ENCODE measurements around the gene MAGEA2B.
"Not testable (repeated sequence)": the region's sequence is repeated elsewhere in the genome, so short reads cannot be mapped to it uniquely, and the experiment has no call there.

MAGEA2B gene, protein sequence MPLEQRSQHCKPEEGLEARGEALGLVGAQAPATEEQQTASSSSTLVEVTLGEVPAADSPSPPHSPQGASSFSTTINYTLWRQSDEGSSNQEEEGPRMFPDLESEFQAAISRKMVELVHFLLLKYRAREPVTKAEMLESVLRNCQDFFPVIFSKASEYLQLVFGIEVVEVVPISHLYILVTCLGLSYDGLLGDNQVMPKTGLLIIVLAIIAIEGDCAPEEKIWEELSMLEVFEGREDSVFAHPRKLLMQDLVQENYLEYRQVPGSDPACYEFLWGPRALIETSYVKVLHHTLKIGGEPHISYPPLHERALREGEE

DNA sequence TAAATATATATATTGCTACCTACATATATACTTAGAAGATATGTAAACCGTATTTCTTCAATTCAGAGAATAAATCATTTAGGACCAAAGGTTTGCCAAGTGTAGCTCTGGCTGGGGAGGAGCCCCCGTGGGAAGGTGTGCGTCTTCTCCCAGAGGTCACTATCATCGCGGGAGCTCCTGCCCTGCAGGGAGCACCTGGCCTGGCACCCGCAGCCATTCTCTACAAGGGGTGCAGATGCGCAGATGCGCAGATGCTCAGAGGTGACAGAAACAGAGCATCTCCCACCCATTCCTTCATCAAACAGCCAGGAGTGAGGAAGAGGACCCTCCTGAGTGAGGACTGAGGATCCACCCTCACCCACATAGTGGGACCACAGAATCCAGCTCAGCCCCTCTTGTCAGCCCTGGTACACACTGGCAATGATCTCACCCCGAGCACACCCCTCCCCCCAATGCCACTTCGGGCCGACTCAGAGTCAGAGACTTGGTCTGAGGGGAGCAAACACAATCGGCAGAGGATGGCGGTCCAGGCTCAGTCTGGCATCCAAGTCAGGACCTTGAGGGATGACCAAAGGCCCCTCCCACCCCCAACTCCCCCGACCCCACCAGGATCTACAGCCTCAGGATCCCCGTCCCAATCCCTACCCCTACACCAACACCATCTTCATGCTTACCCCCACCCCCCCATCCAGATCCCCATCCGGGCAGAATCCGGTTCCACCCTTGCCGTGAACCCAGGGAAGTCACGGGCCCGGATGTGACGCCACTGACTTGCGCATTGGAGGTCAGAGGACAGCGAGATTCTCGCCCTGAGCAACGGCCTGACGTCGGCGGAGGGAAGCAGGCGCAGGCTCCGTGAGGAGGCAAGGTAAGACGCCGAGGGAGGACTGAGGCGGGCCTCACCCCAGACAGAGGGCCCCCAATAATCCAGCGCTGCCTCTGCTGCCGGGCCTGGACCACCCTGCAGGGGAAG is at the start of gene MAGEA2B:
Gene MAGEA2B, plus strand, starts transcription at position 814 of the 973 bp plus-strand sequence. CDS start 2,479 bp downstream, outside the sequence.
- H3K4me3 ChIP-seq (replicated peaks; ENCODE audit: low read depth, low read length); DNase-seq (ENCODE audit: extremely low read depth, low read depth): not testable (repeated sequence)

GRCh38 chrX:152674135-152674534 is 40.3 kb upstream of the MAGEA2B start:
- no peak for DNase-seq (ENCODE audit: extremely low read depth, low read depth)
- no peak overlapping the region for H3K4me3 ChIP-seq (replicated peaks; ENCODE audit: low read depth, low read length)

GRCh38 chrX:152674652-152675051 is 39.8 kb upstream of the MAGEA2B start:
- H3K4me3 ChIP-seq (replicated peaks; ENCODE audit: low read depth, low read length): not testable (repeated sequence)

More at GRCh38 chrX:152674135-152674534, 40.3 kb upstream of the MAGEA2B start:
- TF ChIP-seq, protein P1, sequence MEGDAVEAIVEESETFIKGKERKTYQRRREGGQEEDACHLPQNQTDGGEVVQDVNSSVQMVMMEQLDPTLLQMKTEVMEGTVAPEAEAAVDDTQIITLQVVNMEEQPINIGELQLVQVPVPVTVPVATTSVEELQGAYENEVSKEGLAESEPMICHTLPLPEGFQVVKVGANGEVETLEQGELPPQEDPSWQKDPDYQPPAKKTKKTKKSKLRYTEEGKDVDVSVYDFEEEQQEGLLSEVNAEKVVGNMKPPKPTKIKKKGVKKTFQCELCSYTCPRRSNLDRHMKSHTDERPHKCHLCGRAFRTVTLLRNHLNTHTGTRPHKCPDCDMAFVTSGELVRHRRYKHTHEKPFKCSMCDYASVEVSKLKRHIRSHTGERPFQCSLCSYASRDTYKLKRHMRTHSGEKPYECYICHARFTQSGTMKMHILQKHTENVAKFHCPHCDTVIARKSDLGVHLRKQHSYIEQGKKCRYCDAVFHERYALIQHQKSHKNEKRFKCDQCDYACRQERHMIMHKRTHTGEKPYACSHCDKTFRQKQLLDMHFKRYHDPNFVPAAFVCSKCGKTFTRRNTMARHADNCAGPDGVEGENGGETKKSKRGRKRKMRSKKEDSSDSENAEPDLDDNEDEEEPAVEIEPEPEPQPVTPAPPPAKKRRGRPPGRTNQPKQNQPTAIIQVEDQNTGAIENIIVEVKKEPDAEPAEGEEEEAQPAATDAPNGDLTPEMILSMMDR (IDR thresholded peaks at IDR 0.05; ENCODE audit: low read depth, low read length, missing control alignments): no peak

GRCh38 chrX:152681012-152681411 is 33.4 kb upstream of the MAGEA2B start:
- not testable (repeated sequence) for H3K4me3 ChIP-seq (replicated peaks; ENCODE audit: low read depth, low read length); DNase-seq (ENCODE audit: extremely low read depth, low read depth)

More at GRCh38 chrX:152674652-152675051, 39.8 kb upstream of the MAGEA2B start:
- DNase-seq (ENCODE audit: extremely low read depth, low read depth): not testable (repeated sequence)

GRCh38 chrX:152697952-152698931 is 16.2 kb upstream of the MAGEA2B start, which contains the start of gene MAGEA3:
Gene MAGEA3, plus strand, starts transcription at chrX:152698794. Its CDS starts 2,039 bp downstream, at chrX:152700833.
- DNase-seq (ENCODE audit: extremely low read depth, low read depth); H3K4me3 ChIP-seq (replicated peaks; ENCODE audit: low read depth, low read length): not testable (repeated sequence)

DNA sequence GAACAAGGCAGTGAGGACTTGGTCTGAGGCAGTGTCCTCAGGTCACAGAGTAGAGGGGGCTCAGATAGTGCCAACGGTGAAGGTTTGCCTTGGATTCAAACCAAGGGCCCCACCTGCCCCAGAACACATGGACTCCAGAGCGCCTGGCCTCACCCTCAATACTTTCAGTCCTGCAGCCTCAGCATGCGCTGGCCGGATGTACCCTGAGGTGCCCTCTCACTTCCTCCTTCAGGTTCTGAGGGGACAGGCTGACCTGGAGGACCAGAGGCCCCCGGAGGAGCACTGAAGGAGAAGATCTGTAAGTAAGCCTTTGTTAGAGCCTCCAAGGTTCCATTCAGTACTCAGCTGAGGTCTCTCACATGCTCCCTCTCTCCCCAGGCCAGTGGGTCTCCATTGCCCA is 14.0 kb upstream of the MAGEA2B start:
- DNase-seq (ENCODE audit: extremely low read depth, low read depth); H3K4me3 ChIP-seq (replicated peaks; ENCODE audit: low read depth, low read length): not testable (repeated sequence)

GRCh38 chrX:152706500-152706899 is 7.9 kb upstream of the MAGEA2B start:
- DNase-seq (ENCODE audit: extremely low read depth, low read depth); H3K4me3 ChIP-seq (replicated peaks; ENCODE audit: low read depth, low read length): not testable (repeated sequence)

DNA sequence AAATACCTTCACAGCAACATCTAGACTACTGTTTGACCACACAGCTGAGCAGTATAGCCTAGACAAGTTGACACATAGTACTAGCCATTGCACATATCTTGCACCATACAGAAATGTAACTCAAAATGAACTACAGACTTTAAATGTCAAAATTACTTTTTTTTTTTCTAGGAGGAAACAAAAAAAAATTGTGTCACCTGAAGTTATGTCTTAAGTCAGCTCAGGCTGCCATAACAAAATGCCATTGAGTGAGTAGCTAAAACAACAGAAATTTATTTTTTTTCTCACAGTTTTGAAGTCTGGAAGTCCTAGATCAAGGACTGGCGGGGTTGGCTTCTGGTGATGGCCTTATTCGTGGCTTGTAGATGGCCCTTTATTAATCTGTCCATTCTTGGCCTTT is 5.3 kb upstream of the MAGEA2B start, which contains the start of gene CSAG2:
Gene CSAG2, minus strand, starts transcription at position 101 of the 400 bp plus-strand sequence. CDS start 161 bp downstream, outside the sequence.
- not testable (repeated sequence) for H3K4me3 ChIP-seq (replicated peaks; ENCODE audit: low read depth, low read length); DNase-seq (ENCODE audit: extremely low read depth, low read depth)

GRCh38 chrX:152713195-152713594 is 1.2 kb upstream of the MAGEA2B start:
- not testable (repeated sequence) for DNase-seq (ENCODE audit: extremely low read depth, low read depth); H3K4me3 ChIP-seq (replicated peaks; ENCODE audit: low read depth, low read length)

DNA sequence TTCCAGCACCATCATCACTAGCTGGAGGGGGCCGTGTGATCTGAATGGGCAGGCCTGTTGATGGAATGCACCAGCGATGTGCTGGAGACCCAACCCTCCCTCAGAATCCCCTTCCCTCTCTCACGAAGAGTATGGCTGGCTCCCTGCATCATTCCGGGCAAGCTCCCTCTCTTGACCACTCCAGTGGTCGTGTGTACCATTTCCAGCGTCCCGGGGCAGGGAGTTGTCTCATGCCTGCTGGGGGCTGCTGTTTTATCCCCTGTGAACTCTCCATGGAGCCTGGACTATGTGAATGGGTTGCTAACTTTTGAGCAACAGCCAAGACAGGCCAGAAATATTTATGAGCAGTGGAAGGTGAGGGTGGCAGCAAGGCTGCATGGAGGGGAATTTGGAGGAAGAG is 11.0 kb downstream of the MAGEA2B start:
- no peak for DNase-seq (ENCODE audit: extremely low read depth, low read depth)
- H3K4me3 ChIP-seq (replicated peaks; ENCODE audit: low read depth, low read length): no peak overlapping the region
- TF ChIP-seq, protein P1 (IDR thresholded peaks at IDR 0.05; ENCODE audit: low read depth, low read length, missing control alignments): no peak

Data from HFF-Myc (cell line).